GM21367 (cell line): ENCODE results near the gene MPRIP.

Experiments
- ATAC-seq: cut with Tn5 transposase; IDR thresholded peaks from one replicate; pipeline ENCODE4 v1.9.1; 2021; ENCODE audit not compliant: unreplicated experiment

The MPRIP gene

GRCh38 chr17:17064322-17064721 is 22.1 kb downstream of the MPRIP start:
- no peak for ATAC-seq

GRCh38 chr17:17066021-17066420 is 23.8 kb downstream of the MPRIP start:
- no peak for ATAC-seq

GRCh38 chr17:17067257-17067656 is 25.0 kb downstream of the MPRIP start:
- no peak for ATAC-seq

- ATAC-seq: no peak
Observed at GRCh38 chr17:17069849-17070248, 27.6 kb downstream of the MPRIP start.

DNA sequence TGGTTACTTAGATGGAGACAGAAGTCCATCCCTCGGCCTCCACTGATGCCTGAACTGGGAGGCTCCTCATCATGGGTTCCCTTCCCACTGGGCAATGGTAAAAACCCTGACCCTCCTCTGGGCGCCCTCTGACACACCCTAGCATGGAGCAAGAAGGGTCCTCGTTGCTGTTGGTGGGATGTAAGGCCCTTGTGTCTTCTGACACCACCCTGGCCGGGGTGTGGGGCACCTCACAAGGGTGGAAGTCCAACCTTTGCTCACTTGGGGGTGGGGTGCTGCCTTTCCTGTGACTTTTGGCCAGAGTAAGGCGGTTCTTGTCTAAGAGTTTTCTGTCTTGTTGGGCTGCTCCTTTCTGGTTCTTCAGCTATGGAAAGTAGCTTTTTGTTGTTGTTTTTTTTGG is 28.7 kb downstream of the MPRIP start:
- ATAC-seq: no peak

- ATAC-seq: no peak
Observed at GRCh38 chr17:17071531-17072360, 29.5 kb downstream of the MPRIP start.

GRCh38 chr17:17072546-17072945 is 30.3 kb downstream of the MPRIP start:
- no peak for ATAC-seq

GRCh38 chr17:17073030-17073564 is 30.8 kb downstream of the MPRIP start:
- ATAC-seq: no peak

DNA sequence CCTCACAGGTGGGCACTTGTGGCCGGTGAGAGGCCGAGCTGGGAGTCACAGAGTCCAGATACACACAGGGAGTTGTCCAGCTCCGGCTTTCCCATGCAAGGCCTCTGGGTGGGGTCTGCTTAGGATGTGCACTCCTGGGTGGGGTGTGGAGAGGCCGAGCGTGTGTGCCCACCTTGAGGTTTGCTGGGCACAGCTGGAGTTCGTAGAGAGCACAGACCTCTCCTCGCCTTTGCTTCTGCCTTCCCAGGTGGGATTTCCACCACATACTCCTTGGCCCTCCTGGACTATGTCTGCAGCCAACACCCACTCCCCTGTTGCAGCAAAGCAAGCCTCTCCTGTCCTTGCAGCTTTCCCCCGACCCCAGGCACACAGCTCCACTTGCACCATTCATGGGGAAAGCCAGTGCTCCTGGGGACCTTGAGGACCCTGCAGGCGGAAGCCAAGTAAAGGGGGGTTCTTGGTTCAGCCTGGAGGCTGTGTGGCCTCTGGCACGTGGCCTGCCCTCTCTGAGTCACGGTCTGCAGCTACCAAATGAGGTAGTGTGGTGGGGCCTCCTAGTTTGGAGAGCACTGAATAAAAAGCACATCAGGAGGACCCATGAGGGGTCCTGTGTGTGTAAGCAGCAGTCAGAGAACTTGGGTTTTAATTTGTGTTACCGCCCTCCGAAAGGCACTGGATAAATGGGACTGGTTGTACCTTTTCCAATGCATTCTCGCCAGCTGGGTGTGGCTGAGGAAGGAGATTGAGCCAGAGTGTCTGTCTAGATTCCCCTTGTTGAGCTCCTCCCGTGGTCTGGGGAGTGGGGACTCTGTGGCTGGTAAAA is 31.5 kb downstream of the MPRIP start:
- no peak for ATAC-seq

DNA sequence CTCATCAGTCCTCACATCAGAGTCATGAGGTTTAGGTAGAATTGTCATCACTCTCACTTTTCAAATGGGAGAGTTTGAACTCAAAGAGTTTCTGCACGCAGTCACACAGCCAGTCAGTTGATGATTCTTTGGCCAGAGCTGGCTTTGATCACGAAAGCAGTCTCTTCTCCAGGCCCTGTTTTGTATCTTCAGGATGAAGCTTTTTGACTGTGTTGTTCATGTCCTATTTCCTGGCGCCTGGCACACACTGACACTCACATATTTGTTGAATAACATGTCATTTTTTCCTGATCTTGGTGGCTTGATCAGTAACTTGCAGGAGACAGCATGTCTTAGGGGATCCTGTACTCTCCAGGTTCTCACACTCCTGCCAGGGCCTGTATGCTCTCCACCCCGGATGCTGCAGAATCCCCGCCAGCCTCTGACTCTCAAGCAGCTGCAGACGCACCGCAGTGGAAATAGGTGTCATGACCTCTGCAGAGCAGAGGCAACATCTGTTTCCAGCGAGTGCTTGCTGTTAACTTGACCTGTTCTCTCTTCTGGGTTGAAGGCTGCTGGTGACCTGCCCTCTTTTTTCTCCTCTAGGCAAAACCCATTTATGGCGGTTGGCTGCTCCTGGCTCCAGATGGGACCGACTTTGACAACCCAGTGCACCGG is 33.0 kb downstream of the MPRIP start:
- no peak for ATAC-seq

- no peak for ATAC-seq
Observed at GRCh38 chr17:17076066-17076465, 33.8 kb downstream of the MPRIP start.

DNA sequence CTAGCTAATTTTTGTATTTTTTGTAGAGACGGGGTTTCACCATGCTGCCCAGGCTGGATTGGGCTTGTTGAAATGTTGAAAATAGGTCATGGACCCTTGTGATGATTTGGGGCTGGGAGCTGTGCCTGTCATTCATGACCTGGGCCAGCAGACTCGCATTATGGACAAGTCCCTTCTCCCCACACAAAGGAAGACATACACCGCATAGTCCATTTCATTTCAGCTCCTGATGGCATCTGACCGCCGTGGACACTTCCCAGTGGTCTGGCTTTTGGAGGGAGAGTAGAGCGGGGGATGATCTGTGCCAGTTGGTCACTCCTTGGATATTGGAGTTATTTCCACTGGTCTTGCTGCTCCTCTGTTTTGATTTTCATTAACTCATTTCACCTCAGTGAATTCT is 34.8 kb downstream of the MPRIP start:
- ATAC-seq: no peak

DNA sequence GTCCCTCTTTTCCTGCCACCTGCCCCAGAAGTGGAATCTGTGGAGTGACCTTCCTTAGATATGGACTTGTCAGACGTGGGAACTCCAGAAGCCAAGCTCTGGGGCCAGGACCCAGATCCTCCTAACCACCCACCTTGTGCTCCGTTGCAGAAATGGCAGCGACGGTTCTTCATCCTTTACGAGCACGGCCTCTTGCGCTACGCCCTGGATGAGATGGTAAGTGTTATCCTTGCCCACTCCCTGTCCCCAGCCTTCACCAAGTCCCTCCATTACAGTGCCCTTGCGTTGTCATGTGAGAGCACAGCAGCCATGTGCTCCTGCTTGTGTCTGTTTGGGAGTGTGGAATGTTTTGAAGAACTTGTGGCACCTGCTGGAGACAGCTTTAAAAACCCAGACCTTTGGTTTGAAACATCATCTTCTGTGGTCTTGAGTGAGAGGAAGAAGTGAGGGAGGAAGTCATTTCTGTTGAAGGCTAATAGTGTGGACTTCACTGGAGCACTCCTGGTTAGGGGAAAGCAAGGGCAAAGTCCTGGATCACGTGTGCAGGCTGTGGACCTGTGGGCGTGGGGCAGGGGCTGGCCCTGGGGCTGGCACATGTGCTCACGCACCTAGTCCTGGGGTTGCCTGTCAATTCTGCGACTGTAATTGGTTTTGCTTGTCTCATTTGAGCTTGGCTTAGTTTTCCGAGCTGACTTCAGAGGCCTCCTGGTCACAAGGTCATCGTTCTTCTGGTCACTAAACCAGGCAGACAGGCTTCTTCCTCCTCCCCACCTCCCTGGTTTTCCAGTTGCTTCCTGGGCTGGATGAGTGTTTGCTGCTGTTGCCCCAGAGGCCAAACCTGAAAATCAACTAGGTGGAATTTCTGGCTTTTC is 35.8 kb downstream of the MPRIP start:
- ATAC-seq: no peak

- ATAC-seq: no peak
Observed at GRCh38 chr17:17078832-17079231, 36.6 kb downstream of the MPRIP start.

GRCh38 chr17:17079336-17079735 is 37.1 kb downstream of the MPRIP start:
- ATAC-seq: no peak

DNA sequence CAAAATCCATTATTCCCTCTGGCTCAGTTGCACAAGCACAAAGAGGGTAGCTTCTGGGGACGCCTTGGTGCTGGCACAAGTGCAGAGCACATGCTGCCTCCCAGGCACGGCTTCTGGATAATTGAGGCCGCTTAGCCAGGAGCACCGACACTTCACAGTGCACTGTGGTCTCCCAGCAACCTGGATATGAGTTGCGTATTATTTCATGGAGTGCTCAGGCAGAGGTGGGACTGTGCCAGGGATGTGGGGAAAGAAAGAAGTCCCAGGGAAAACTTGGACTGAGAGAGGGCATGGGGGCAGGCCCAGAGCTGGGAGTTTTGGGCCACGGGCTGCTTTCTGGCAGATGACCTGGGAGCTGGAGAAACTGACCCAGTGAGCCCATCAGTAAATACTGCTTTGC is 37.5 kb downstream of the MPRIP start:
- ATAC-seq: no peak

DNA sequence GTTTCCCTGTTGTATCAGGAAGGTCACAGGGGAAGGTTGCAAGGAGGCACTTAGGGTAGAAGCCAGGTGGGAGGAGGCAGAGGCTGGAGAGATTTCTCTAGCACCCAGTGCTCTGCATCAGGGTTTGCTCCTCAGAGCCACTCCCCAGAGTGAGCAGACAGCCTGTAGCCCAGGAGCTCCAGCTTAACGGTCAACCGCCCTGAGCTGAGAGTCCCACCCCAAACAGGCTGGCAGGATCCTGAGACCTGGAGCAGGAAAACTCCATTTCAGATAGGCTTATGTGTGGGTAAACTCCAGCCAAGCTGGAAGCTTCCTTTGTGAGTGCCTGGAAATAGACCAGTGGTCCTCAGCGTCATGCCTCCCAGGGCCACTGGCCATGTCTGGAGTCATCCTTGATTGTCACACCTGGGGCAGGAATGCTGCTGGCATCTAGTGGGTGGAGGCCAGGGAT is 37.9 kb downstream of the MPRIP start:
- no peak for ATAC-seq

DNA sequence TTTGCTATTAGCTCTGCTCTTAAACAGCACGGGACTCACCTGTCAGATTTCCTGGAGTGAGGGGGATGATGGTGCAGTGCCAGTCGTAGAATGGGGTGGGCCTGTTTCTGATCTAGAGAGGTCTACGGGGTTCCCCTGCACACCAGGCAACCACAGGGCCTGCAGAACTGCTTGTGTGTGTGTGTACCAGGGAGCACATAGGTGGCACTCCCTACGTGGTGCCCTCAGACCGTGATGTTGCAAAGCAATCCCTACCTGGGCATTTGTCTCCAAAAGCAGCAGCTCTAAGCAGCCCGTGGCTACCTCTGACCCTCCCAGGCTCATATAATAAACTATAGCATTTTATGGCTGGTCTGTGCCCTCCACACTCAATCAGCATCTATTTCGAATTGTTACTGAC is 38.5 kb downstream of the MPRIP start:
- no peak for ATAC-seq

GRCh38 chr17:17081304-17081940 is 39.2 kb downstream of the MPRIP start:
- ATAC-seq: no peak

- ATAC-seq: no peak
Observed at GRCh38 chr17:17082878-17083277, 40.6 kb downstream of the MPRIP start.
